Suppressor macrophage treated with lipopolysaccharide for 4 hours (primary cell): ENCODE data around the gene N4BP2L2.
A peak's percentile ranks its signal among the peaks of the same experiment; 100 is the strongest.
"Not testable (repeated sequence)": the region's sequence is repeated elsewhere in the genome, so short reads cannot be mapped to it uniquely, and the experiment has no call there.

Experiments
- DNase-seq: peaks from one replicate; pipeline ENCODE4 v3.0.0-alpha.2; 2020

Gene N4BP2L2

GRCh38 chr13:32538621-32539246 is at the start of gene N4BP2L2:
Gene N4BP2L2 (minus strand): TSS chr13:32538795. CDS start chr13:32537027, 1,768 bp downstream.
- peak; percentile 97 for DNase-seq

GRCh38 chr13:32587811-32588170 is 49.2 kb upstream of the N4BP2L2 start:
- no peak for DNase-seq

- DNase-seq = peak; percentile 67
These were observed 48.6 kb upstream of the N4BP2L2 start for GRCh38 chr13:32587011-32587810.

- DNase-seq = peak; percentile 98
These were observed 47.7 kb upstream of the N4BP2L2 start, which contains the start of gene PDS5B for GRCh38 chr13:32586080-32586900. Gene PDS5B (plus strand): TSS chr13:32586452. CDS start chr13:32648773, 62,321 bp downstream.

- DNase-seq = peak; percentile 6
These were observed 47.0 kb upstream of the N4BP2L2 start for GRCh38 chr13:32585550-32586079.

- DNase-seq = no peak
These were observed 44.4 kb upstream of the N4BP2L2 start for GRCh38 chr13:32582991-32583390.

- no peak for DNase-seq
These were observed 43.7 kb upstream of the N4BP2L2 start for GRCh38 chr13:32582281-32582680.

- DNase-seq = peak; percentile 61
These were observed 42.7 kb upstream of the N4BP2L2 start for GRCh38 chr13:32581177-32581786.

GRCh38 chr13:32577032-32577431 is 38.4 kb upstream of the N4BP2L2 start:
- DNase-seq = no peak

GRCh38 chr13:32575687-32576086 is 37.1 kb upstream of the N4BP2L2 start:
- DNase-seq = not testable (repeated sequence)

GRCh38 chr13:32560842-32561241 is 22.2 kb upstream of the N4BP2L2 start:
- DNase-seq = not testable (repeated sequence)

GRCh38 chr13:32555613-32556012 is 17.0 kb upstream of the N4BP2L2 start:
- DNase-seq = no peak

GRCh38 chr13:32553720-32554119 is 15.1 kb upstream of the N4BP2L2 start:
- DNase-seq = no peak

GRCh38 chr13:32549788-32550187 is 11.2 kb upstream of the N4BP2L2 start:
- DNase-seq = no peak

- DNase-seq = peak; percentile 82
These were observed 10.2 kb upstream of the N4BP2L2 start for GRCh38 chr13:32548837-32549236.

- no peak for DNase-seq
These were observed 6.5 kb upstream of the N4BP2L2 start for GRCh38 chr13:32545083-32545482.

- peak; percentile 22 for DNase-seq
These were observed 3.6 kb upstream of the N4BP2L2 start for GRCh38 chr13:32542221-32542620.

GRCh38 chr13:32538143-32538620 is 413 bp downstream of the N4BP2L2 start:
- peak; percentile 93 for DNase-seq

- no peak for DNase-seq
These were observed 934 bp downstream of the N4BP2L2 start for GRCh38 chr13:32537580-32538142.

GRCh38 chr13:32535748-32536147 is 2.8 kb downstream of the N4BP2L2 start:
- DNase-seq = no peak

GRCh38 chr13:32535115-32535514 is 3.5 kb downstream of the N4BP2L2 start:
- no peak for DNase-seq

- DNase-seq = peak; percentile 69
These were observed 7.7 kb downstream of the N4BP2L2 start for GRCh38 chr13:32530841-32531253.
